IPS DF 4.7 (cell line): ENCODE results near the gene KCNK10.
A peak's percentile ranks its signal among the peaks of the same experiment; 100 is the strongest.
"Not testable (repeated sequence)": the region's sequence is repeated elsewhere in the genome, so short reads cannot be mapped to it uniquely, and the experiment has no call there.

ENCODE experiments used
- DNase-seq: peaks from one replicate; pipeline ENCODE4 v3.0.0-alpha.2; 2013; ENCODE audit warnings: low spot score; ENCODE audit errors: extremely low read depth

Gene KCNK10

DNA sequence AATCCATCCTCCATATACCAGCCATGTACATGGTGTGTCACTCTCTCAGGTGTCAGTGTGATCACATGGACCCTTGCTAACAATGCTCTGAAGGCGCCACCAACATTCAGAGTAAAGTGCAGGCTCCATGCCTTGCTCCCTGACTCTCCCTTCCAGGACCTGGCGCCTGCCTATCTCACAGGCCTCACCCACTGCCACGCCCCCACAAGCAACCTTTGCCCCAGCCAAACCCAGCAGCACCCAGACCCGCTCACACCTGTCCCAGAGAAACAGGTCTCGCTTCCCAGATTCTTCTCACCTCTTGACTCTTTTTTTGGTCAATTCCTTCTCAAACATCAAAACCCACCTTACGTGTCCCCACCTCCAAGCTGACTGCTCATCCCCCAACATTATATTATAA lies 52.3 kb downstream of the KCNK10 start:
- no peak for DNase-seq

- DNase-seq = no peak
Observed at GRCh38 chr14:88269806-88270420, 53.2 kb downstream of the KCNK10 start.

DNA sequence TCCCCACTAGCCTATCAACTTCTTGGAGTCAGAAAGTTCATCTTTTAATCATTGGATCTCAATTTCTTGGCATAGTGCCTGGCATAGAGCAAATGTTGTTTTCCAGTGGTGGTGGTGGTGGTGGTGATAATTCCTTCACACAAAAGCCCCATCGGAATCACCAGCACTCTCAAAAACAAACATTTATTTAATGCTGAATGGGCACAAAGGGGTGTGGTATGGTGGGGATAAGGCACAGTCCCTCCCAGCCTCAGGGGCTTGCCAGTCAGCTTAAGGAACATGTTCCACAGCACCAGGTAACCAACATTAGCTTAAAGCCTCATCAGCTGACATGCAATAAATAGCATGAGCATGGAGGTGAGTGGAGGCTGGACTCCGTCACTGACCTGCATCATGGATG lies 56.6 kb downstream of the KCNK10 start:
- DNase-seq = no peak

DNA sequence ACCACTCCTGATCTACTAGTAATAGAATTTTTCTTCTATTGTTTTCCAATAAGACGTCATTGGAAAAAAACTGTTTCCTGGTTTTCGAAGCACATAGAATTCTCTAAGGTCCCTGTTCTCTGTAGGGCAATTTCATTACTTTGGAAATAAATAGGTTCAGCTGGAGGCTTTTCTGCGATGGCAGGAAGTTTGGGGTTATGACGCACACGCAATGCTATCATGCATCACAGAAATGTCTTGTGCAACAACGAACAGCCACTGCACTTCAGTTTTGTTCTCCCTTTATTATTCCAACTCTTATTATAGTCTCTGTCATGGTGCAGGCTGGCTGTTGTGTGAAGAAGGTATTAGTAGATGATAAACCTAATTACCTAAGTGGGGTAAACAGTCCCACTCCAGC lies 59.0 kb downstream of the KCNK10 start:
- no peak for DNase-seq

DNA sequence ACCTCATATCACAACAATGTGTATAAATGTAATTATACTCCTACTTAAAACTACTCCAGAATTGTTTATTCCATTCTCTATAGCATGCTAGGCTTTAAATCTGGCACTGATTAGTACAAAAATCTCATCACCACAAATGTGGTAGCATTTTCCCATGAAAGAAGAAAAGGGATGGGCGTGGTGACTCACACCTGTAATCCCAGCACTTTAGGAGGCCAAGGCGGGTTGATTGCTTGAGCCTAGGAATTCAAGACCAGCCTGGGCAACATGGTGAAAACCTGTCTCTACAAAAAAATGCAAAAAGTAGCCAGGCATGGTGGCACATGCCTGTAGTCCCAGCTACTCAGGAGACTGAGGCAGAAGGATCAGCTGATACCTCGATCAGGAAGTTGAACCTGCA lies 61.8 kb downstream of the KCNK10 start:
- not testable (repeated sequence) for DNase-seq

- no peak for DNase-seq
Observed at GRCh38 chr14:88258021-88258420, 65.0 kb downstream of the KCNK10 start.

GRCh38 chr14:88256997-88257950 lies 65.8 kb downstream of the KCNK10 start:
- no peak for DNase-seq

GRCh38 chr14:88255798-88256197 lies 67.3 kb downstream of the KCNK10 start:
- DNase-seq = no peak

DNA sequence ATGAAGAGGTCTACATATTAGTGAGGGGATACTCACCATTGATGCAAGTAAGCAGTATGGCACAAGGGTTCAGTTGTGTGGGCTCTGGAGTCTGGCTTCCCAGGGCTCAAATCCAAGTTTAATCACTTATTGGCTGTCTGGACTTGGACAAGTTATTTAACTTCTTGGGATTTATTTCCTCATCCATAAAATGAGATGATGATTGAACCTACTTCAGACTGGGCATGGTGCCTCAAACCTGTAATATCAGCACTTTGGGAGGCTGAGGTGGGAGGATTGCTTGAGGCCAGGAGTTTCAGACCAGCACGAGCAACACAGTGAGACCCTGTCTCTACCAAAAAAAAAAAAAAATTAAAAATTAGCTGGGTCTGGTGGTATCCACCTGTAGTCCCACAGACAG lies 67.9 kb downstream of the KCNK10 start:
- no peak for DNase-seq

- DNase-seq = no peak
Observed at GRCh38 chr14:88252498-88252897, 70.6 kb downstream of the KCNK10 start.

DNA sequence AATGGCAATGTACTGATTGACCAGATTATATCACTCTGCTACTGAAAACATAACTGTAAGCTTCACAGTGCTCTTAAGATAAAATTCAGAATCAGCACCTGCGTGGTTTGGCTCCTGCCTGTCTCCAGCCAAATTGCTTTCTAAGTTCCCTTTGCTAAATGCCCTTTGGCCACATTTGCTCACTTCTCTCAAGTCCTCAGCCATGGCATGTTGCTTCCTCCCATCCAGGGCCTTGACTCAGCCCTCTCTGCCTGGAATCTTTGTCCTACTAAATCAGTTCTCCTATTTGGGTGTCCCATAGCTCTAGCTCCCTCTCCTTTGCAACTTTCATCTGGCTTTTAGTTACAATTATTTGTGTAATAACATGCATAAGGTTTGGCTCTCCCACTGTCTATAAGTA lies 71.4 kb downstream of the KCNK10 start:
- no peak for DNase-seq

DNA sequence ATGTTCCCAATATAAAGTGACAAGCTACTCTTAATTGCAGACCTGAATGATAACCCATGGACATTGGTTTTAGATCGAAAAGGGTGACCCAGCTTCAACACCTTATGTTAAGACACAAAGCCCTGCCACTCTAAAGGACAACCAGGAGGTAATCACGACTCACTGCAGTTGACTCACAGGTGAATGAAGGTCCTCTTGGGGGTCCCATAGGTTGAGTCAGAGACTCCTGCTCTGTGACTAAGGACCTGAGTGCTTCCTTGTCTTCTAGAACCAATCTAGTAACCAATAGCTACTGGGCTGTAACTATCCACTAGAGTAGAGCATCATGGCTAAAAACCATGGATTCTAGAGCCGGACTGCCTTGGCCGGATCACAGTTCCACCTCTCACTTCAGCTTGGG lies 73.8 kb downstream of the KCNK10 start:
- no peak for DNase-seq

DNA sequence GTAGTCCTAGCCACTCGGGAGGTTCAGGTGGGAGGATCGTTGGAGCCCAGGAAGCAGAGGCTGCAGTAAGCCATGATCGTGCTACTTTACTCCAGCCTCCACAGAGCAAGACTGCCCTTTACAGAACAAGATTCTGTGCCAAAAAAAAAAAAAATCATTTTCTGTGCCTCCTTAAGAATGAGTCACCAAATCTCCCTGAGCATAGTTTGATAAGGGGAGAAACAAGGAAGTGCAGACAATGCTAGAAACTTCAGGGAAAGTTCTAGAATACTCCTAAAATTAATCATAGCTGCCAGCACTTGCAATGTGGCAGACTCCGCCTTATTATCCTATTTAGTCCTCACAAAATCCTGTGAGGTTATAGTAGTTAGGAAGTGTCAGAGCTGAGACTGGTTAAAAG lies 74.5 kb downstream of the KCNK10 start:
- no peak for DNase-seq

- no peak for DNase-seq
Observed at GRCh38 chr14:88247228-88247627, 75.8 kb downstream of the KCNK10 start.

- DNase-seq = no peak
Observed at GRCh38 chr14:88245321-88245720, 77.7 kb downstream of the KCNK10 start.

- DNase-seq = no peak
Observed at GRCh38 chr14:88243946-88244345, 79.1 kb downstream of the KCNK10 start.

- DNase-seq = no peak
Observed at GRCh38 chr14:88242446-88242845, 80.6 kb downstream of the KCNK10 start.

DNA sequence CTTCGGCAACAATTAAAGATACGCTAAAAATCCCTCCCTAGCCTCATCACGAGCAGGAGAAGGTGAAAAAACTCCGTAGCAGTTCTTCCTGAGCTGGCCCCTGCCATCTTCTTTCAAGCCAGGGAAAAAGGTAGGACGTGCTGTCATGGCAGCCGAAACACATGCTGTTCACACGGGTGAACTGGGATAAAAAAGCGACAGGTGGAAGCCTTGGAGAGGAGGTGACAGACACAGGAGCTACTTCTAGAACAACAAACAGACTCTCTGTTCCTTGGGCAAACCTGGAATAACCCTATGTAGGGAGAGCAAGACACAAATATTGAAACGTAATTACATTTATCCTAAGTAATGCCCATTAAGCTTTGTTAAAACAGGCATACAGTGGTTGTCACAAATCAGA lies 81.3 kb downstream of the KCNK10 start:
- DNase-seq = no peak

DNA sequence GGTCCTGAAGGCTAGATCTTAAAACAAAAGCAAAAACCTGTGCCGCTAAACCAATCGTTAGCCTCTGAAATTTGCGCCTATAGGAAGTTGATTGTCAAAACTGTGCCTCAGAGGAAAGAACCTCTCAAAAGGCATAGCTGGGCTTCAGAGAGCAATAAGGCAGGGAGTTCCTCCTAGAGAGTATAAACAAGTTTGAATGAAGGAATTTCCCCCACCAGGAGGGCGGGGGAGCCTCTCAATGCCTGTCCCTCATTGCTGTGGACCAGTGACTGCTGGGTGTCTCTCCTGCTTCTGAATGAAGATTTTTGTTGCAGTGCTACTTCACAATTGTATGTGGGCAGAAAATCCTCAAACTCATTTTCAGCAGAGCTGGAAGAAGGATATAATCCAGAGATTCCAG lies 88.6 kb downstream of the KCNK10 start:
- no peak for DNase-seq

GRCh38 chr14:88233915-88234314 lies 89.2 kb downstream of the KCNK10 start:
- peak; percentile 33 for DNase-seq

DNA sequence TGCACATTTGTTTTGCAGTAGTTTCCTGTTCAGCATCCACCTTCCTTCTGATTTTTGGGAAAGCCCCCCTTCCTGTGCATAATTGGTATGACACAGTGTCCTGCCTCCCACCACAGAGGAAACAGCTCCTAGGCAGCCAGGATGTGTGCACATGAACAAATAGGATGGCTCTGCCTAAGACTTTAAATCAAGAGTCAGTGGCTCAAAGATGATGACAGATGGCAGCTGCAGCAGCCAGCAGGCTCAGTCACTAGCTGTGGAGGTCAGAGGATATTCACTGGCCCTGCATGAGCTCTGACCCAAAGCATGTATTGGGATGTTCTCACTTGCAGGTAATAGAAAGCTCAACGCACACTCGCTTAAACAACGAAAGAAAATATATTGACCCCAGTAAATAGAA lies 90.3 kb downstream of the KCNK10 start:
- no peak for DNase-seq

DNA sequence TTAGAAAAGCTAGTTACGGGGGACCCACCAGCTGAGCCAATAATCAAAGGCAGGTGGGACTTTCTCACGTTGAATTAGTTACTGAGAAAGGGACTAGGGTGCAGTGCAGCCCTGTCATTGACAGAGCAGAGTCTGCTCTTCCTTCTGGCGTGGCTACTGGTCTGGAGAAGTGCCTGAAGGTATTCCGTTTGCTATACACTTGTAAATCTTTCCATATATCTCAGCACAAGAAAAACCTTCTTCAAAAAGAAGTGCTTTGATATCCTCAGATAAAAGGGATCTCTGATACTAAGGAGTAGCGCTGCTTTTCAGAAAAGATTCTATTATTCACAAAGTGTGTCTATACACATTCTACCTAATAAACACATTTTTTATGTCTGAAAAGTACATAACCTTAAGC lies 91.5 kb downstream of the KCNK10 start:
- DNase-seq = no peak

DNA sequence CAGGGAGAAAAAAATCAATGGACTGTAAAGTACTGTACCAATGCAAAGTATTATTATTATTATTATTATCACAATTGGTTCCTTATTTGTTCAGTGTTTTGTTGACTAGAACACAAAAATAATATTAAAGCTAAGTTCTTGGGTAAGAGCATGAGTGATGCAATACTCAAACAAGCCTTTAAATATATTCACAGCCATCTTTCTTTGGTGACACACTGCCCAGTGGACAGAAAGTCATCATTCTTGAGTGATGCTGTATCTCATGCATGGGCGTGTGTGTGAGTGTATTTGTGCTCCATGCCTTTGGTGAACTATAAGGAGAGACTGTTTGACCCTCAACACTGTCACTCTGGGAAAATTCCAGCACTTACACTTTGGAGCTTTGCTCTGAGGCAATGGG lies 93.6 kb downstream of the KCNK10 start:
- DNase-seq = no peak
